Chondrocyte (in vitro differentiated cells): Measurements from ENCODE around the gene RXRA. TPM values are rescaled to one million over a fixed set of nuclear protein-coding genes. Genes with fewer than 3 reads are reported as not detected.

Source experiments
- DNase-seq: peaks from one replicate; pipeline ENCODE4 v3.0.0; 2021; ENCODE audit warnings: mixed read lengths, low spot score
- H3K27ac Mint-ChIP-seq: one replicate; pipeline ENCODE4 v1.8.0; 2021; ENCODE audit warnings: mild to moderate bottlenecking, moderate library complexity, mixed read lengths; ENCODE audit not compliant: unreplicated experiment
- H3K27me3 Mint-ChIP-seq: 2 replicates; pipeline ENCODE4 v1.8.0; 2021; ENCODE audit warnings: low read depth, mixed read lengths
- H3K36me3 Mint-ChIP-seq: 2 replicates; pipeline ENCODE4 v1.8.0; 2021; ENCODE audit warnings: low read depth, mixed read lengths
- H3K4me1 Mint-ChIP-seq: 2 replicates; pipeline ENCODE4 v1.8.0; 2021; ENCODE audit warnings: low read depth, mild to moderate bottlenecking, mixed read lengths
- H3K4me3 Mint-ChIP-seq: one replicate; pipeline ENCODE4 v1.8.0; 2021; ENCODE audit warnings: mild to moderate bottlenecking, moderate library complexity, mixed read lengths; ENCODE audit not compliant: unreplicated experiment
- H3K9me3 Mint-ChIP-seq: 2 replicates; pipeline ENCODE4 v1.8.0; 2021; ENCODE audit warnings: low read depth, mixed read lengths
- CTCF ChIP-seq: fragments of 200-600 bp; sonication (generic); IDR thresholded peaks from 2 replicates; pipeline ENCODE4 v1.5.0; 2021; ENCODE audit warnings: antibody characterized with exemption, mild to moderate bottlenecking, moderate library complexity
- total RNA-seq: library from RNA; stranded (reverse); gene quantifications from 3 replicates; pipeline ENCODE4 v1.2.1, GENCODE V29; 2021

The RXRA gene
- total RNA-seq, 1 donor from 2014 or later: 27.3 TPM

DNA sequence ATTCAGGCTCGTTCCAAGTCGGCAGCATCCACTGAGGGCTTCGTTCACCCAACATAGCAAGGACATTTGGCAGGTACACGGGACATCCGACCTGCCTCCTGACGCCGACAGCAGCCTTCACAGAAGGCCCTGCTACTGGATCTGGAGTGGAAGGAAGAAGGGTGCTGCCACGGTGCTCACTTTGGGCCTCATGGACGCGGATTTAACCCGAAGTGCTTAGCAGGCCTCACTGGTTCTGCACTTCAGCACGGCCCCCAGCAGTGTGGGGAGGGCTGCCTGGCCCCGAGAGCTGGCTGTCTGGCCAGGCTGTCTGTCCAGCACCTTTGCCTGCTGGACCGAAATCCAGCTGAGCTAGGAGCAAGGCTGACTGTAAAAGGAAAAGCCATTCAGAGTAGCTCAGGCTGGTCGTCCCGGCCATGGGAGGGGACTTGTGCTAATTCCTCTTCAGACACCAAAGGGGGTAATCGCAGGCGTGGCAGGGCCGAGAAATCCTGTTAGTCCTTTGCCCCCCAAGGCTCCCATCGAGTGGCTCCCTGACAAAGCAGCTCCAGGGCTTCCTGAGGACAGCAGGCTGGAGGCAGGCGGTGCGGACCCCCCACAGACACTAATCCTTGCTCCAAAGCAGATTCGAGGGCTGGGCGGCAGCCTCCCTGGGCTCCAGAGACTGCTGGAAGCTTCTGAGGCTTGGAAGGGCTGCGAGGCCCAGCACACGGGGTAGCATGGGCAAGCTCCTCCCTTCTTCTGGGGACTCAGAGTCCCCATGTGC is 11.1 kb upstream of the RXRA start:
- no peak overlapping the region for H3K4me3 Mint-ChIP-seq
- peaks cover 19% of the 10 kb centered on the region for H3K4me1 Mint-ChIP-seq
- no peaks in the 10 kb centered on the region for H3K27me3 Mint-ChIP-seq
- peaks cover 18% of the 10 kb centered on the region for H3K9me3 Mint-ChIP-seq
- peaks cover 4% of the 10 kb centered on the region for H3K36me3 Mint-ChIP-seq
- no peak for TF ChIP-seq CTCF
- H3K27ac Mint-ChIP-seq: no peak overlapping the region
- peak; percentile 82 for DNase-seq

- DNase-seq: peak; percentile 66
- peaks cover 26% of the 10 kb centered on the region for H3K4me1 Mint-ChIP-seq
- H3K4me3 Mint-ChIP-seq: no peak overlapping the region
- peaks cover 18% of the 10 kb centered on the region for H3K9me3 Mint-ChIP-seq
- H3K36me3 Mint-ChIP-seq: peaks cover 4% of the 10 kb centered on the region
- TF ChIP-seq CTCF: no peak
- H3K27ac Mint-ChIP-seq: no peak overlapping the region
- H3K27me3 Mint-ChIP-seq: no peaks in the 10 kb centered on the region
These were observed 10.4 kb upstream of the RXRA start for GRCh38 chr9:134315716-134316448.

DNA sequence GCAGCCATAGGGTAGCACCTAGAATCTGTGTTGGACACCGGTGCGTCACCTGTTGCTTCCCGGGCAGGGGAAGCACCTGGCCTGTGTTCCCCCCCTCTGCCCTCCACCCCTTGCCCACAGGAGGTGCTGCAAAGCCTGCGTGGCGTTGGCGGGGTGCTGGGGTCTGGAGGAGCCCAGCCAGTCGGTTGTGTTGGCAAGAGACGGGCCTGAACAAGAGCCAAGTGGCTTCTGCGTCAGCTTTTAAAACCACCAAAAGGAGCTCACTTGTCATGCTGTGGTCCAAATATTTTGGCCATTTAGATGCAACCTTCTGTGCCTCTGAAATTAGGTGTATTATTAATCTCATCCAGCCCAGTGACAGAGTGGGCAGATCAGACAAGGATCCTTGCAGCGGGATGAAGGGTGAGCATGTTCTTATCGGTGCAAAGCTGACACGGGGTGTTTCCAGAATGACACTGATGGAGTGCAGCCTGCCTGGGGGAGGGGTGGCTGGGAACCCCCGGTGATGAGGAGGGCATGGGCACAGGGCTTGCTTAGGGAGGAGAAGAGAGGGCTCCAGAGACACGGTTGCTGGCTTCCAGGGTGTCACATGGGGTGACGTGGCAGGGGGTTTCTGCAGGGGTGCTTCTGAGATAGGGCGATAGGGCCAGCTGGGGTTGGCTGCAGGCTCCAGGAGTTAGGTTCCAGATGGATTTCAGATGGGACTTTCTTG is 9.7 kb upstream of the RXRA start:
- DNase-seq: peak; percentile 72
- no peak overlapping the region for H3K27ac Mint-ChIP-seq
- H3K36me3 Mint-ChIP-seq: peaks cover 4% of the 10 kb centered on the region
- H3K4me1 Mint-ChIP-seq: peaks cover 33% of the 10 kb centered on the region
- no peak for TF ChIP-seq CTCF
- no peak overlapping the region for H3K4me3 Mint-ChIP-seq
- H3K27me3 Mint-ChIP-seq: no peaks in the 10 kb centered on the region
- H3K9me3 Mint-ChIP-seq: peaks cover 17% of the 10 kb centered on the region

DNA sequence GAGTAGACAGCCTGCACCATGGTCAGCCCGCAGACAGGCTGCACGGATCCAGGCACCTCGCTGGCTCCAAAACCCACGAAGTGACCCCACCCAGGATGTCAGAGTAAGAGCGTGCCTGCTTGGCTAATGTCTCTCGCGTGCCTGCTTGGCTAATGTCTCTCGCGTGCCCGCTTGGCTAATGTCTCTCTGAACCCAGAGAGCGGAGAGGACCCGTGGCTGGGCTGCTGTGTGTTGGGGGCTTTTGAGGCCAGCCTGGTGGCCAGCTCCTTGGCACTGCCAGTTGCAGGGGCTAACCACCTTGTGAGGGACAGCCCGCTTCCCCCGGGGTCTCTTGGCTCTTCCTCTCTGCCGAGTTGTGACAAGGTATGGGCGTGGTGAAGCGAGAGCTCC is 8.9 kb upstream of the RXRA start:
- Mint-ChIP-seq H3K9me3 (peaks cover 12% of the 10 kb centered on the region), H3K4me1 (peaks cover 35% of the 10 kb centered on the region), H3K27ac (no peak overlapping the region)

More for the DNA sequence above, 8.9 kb upstream of the RXRA start:
- Mint-ChIP-seq H3K27me3 (no peaks in the 10 kb centered on the region), H3K36me3 (peaks cover 4% of the 10 kb centered on the region), H3K4me3 (no peak overlapping the region)
- peak; percentile 79 for DNase-seq
- no peak for TF ChIP-seq CTCF
